Measurements from ENCODE around the gene CLIC6.

The CLIC6 gene

GRCh38 chr21:34696121-34696520 lies 27.3 kb downstream of the CLIC6 start (continued):
- TF ChIP-seq CREB5 (CRISPR knock-in tag; IDR thresholded peaks at IDR 0.05; ENCODE audit: low read depth), result no peak
- TF ChIP-seq TCF4 (CRISPR knock-in tag; IDR thresholded peaks at IDR 0.05; ENCODE audit: borderline replicate concordance), result no peak

- no peak for ATAC-seq
- no peak for TF ChIP-seq RARB (CRISPR knock-in tag; IDR thresholded peaks at IDR 0.05)
- TF ChIP-seq ZFP3 (CRISPR knock-in tag; IDR thresholded peaks at IDR 0.05), result peak; percentile 93
Observed at GRCh38 chr21:34697826-34698225, 29.0 kb downstream of the CLIC6 start.

- no peak for TF ChIP-seq ARNTL (CRISPR knock-in tag; IDR thresholded peaks at IDR 0.05; ENCODE audit: borderline replicate concordance, low read depth)
- no peak for TF ChIP-seq CSDC2 (CRISPR knock-in tag; IDR thresholded peaks at IDR 0.05)
- no peak for TF ChIP-seq RARB (CRISPR knock-in tag; IDR thresholded peaks at IDR 0.05)
- TF ChIP-seq ZNF565 (CRISPR knock-in tag; conservative IDR thresholded peaks at IDR 0.05; ENCODE audit: low read depth), result no peak
- no peak for TF ChIP-seq ZNF70 (CRISPR knock-in tag; IDR thresholded peaks at IDR 0.05)
- no peak for TF ChIP-seq SNAI2 (CRISPR knock-in tag; IDR thresholded peaks at IDR 0.05)
- TF ChIP-seq ZFP30 (CRISPR knock-in tag; IDR thresholded peaks at IDR 0.05), result no peak
- no peak for TF ChIP-seq OSR1 (CRISPR knock-in tag; IDR thresholded peaks at IDR 0.05)
- no peak for TF ChIP-seq ZC3H10 (CRISPR knock-in tag; IDR thresholded peaks at IDR 0.05)
- ATAC-seq, result no peak
Observed at GRCh38 chr21:34698270-34699015, 29.6 kb downstream of the CLIC6 start.

GRCh38 chr21:34700605-34701004 lies 31.8 kb downstream of the CLIC6 start:
- TF ChIP-seq ZNF8 (CRISPR knock-in tag; IDR thresholded peaks at IDR 0.05) (no peak), TSHZ2 (CRISPR knock-in tag; IDR thresholded peaks at IDR 0.05) (no peak), SNAI2 (CRISPR knock-in tag; IDR thresholded peaks at IDR 0.05) (no peak), GLIS3 (CRISPR knock-in tag; IDR thresholded peaks at IDR 0.05) (no peak), OSR1 (CRISPR knock-in tag; IDR thresholded peaks at IDR 0.05) (no peak), ARNTL (CRISPR knock-in tag; IDR thresholded peaks at IDR 0.05; ENCODE audit: borderline replicate concordance, low read depth) (no peak), TOX (CRISPR knock-in tag; IDR thresholded peaks at IDR 0.05; ENCODE audit: borderline replicate concordance) (no peak), ZNF70 (CRISPR knock-in tag; IDR thresholded peaks at IDR 0.05) (no peak), ESRRG (CRISPR knock-in tag; IDR thresholded peaks at IDR 0.05) (no peak), CSDC2 (CRISPR knock-in tag; IDR thresholded peaks at IDR 0.05) (no peak), PATZ1 (CRISPR knock-in tag; IDR thresholded peaks at IDR 0.05; ENCODE audit: borderline replicate concordance) (no peak), ZNF565 (CRISPR knock-in tag; conservative IDR thresholded peaks at IDR 0.05; ENCODE audit: low read depth) (no peak), CREB5 (CRISPR knock-in tag; IDR thresholded peaks at IDR 0.05; ENCODE audit: low read depth) (no peak), POU6F1 (CRISPR knock-in tag; IDR thresholded peaks at IDR 0.05; ENCODE audit: borderline replicate concordance, low read depth) (no peak), ZFP3 (CRISPR knock-in tag; IDR thresholded peaks at IDR 0.05) (no peak), BACH2 (CRISPR knock-in tag; IDR thresholded peaks at IDR 0.05; ENCODE audit: borderline replicate concordance) (no peak), ZFP30 (CRISPR knock-in tag; IDR thresholded peaks at IDR 0.05) (no peak)
- no peak for ATAC-seq
